HG02885 (cell line): Measurements from ENCODE around the gene TRPT1.

Experiments
- ATAC-seq: cut with Tn5 transposase; IDR thresholded peaks from one replicate; pipeline ENCODE4 v1.9.1; 2021; ENCODE audit warnings: mild to moderate bottlenecking; ENCODE audit not compliant: unreplicated experiment, poor library complexity

Gene TRPT1

DNA sequence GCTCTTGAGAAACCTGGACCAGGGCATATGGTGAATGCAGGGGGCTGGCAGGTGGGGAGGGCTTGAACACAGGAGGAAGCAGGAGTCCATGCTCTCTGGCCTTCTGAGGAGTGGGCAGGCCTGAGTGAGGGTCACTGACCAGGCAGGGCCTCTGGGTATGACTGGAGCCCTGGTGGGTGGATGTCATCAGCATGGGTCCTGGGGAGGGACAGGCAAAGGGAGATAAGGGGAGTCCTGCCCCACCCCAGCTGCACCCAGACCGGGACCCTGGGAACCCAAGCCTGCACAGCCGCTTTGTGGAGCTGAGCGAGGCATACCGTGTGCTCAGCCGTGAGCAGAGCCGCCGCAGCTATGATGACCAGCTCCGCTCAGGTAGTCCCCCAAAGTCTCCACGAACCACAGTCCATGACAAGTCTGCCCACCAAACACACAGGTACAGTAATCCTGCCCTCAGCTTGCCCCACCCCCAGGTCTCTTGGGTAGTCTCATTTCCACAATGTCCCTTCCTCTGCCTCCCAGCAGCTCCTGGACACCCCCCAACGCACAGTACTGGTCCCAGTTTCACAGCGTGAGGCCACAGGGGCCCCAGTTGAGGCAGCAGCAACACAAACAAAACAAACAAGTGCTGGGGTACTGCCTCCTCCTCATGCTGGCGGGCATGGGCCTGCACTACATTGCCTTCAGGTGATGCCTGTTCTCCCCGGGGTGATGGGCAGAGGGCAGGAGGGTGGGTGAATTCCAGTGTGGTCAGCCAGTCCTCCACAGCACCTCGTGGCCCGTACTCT is 6.4 kb upstream of the TRPT1 start:
- ATAC-seq = no peak

DNA sequence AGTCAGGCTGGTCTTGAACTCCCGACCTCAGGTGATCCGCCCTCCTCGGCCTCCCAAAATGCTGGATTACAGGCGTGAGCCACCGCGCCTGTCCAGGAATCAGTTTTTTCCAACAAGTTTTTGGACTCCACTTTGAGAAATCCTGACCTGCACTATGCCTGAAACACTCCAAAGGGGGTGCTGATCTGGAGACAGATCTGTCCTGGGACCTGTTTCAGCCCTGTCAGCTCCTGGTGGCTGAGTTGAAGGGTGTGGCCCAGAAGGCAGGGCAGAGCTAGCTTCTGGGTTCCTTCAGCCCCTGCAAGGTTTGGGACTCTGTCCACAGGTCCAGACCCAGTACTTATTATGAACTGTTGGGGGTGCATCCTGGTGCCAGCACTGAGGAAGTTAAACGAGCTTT is 5.6 kb upstream of the TRPT1 start:
- no peak for ATAC-seq

DNA sequence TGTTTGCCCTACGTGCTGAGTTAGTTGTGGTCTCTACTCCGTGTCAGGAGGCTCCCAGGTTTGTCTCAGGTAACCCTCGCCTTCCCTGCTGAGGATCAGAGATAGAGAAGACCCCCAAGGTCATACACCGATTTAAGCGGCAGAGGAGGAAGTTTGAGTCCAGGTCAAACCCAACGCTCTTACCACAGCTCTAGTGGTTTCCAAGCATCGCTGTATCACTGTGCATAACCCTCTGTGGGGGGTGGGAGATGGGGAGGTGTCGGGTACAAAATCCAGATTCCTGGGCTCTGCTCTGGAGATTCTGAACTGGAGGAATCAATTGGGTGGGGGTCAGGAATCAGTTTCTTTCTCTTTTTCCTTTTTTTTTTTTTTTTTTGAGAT is 5.0 kb upstream of the TRPT1 start:
- ATAC-seq = no peak

DNA sequence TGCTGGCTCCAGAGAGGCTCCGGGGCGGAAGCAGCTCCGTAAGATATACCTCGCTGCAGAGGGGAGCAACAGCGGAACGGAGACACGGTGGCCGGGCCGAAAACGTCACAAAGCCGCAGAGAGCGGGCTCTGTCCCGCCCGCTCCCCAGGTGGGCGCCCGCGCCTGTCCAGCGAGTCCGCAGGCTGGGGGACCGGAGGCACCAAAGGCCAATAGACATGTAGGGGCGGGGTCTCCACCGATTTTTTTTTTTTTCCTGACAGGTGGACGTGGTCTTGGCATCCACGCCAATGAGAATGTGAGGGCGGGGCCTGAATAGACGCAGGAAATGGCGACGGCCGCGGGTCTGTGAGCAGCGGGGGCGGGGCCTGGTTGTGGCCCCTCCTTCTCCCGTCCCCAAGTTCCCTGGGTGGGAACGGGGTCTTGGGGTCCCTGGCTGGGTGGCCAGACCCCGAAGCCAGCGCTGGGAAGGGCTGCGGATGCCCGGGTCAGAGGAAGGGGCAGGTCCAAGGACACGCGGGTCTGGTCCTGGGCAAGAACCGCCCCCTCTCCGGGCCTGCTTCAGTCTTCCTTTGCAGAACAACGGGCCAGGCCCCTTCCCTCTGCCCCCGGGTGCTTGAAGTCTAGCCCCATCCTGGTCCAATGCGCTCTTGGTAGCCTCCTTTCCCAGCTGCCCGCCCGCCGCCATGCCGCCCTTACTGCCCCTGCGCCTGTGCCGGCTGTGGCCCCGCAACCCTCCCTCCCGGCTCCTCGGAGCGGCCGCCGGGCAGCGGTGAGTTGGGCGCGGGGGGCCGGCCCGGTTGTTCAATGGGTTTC is 4.4 kb upstream of the TRPT1 start, which contains the start of gene DNAJC4:
Gene DNAJC4 (plus strand): TSS at position 378 of the 814 bp plus-strand sequence. CDS start 307 bp downstream, at position 685.
- peak; percentile 57 for ATAC-seq

DNA sequence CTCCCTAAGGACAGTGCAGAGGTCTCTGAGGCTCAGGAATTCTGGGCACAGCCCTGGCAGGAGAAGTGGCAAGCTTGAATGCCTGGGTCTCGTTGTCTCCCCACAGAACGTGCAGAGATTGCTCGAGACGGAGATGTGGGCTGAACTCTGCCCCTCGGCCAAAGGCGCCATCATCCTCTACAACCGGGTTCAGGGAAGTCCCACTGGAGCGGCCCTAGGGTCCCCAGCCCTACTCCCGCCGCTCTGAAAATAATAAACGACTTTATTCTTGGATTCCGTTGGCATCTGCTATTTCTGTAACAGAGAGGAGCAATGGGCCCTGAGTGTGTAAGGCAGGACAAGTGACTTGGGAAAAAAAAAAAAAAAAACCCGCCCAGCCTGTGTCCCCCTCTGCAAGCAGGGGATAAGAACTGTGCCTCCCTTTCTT is 3.8 kb upstream of the TRPT1 start:
- ATAC-seq = no peak

DNA sequence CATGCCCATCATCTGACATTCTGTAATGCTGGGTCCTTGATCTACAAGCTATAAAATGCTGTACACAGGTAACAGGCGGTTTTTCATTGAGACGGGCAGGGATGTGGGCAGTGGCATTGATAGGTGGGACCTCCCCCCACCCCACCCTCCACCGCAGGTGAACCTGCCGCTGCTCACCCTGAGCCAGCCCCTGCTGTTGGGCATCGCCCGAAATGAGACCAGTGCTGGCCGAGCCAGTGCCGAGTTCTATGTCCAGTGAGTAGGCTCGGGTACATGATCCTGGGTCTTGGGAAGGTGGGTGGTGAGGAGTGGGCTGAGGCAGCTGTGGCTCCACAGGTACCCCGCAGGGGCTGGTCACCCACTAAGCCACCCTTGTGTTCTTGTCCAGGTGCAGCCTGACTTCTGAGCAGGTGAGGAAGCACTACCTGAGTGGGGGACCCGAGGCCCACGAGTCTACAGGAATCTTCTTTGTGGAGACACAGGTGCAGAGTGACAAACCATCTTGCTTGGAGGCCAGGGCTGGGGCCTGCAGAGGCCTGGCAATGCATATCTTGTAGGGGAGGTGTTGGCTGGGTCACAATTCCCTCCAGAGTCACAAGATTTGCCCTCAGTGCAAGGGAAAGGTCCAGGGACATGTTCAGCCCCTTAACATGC is 3.2 kb upstream of the TRPT1 start:
- no peak for ATAC-seq

DNA sequence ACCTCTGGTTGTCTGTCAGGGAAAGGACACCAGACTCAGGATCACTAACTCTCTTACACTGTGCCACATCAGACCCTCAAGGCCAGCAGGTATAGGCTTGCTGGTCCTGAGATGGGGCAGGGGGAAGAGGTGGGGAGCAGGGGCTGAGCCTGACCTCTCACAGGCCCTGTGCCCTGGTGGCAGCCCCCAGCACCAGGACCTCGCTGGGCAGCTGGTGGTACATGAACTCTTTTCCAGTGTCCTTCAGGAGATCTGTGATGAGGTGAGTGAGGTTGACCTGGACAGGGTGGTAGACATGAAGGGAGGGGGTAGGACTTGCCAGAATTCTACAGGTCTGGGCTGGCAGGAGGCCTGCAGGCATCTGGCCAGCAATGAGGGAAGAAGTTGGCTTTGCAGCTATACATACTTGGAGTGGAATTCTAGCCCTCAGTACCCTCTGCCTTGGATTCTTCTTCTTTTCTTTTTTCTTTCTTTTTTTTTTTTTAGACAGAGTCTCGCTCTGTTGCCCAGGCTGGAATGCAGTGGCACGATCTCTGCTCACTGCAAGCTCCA is 1.5 kb upstream of the TRPT1 start:
- no peak for ATAC-seq

DNA sequence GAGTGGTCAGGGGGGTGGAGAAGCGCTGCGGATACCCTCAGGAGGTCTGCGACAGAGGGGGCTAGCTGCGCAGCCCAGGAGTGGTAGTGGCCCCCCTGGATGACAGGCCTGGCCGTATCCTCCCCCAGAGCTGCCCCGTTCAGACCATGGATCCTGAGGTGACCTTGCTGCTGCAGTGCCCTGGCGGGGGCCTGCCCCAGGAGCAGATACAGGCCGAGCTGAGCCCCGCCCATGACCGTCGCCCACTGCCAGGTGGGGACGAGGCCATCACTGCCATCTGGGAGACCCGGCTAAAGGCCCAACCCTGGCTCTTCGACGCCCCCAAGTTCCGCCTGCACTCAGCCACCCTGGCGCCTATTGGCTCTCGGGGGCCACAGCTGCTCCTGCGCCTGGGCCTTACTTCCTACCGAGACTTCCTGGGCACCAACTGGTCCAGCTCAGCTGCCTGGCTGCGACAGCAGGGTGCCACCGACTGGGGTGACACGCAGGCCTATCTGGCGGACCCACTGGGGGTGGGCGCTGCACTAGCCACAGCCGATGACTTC is 593 bp upstream of the TRPT1 start:
- ATAC-seq = peak; percentile 30

DNA sequence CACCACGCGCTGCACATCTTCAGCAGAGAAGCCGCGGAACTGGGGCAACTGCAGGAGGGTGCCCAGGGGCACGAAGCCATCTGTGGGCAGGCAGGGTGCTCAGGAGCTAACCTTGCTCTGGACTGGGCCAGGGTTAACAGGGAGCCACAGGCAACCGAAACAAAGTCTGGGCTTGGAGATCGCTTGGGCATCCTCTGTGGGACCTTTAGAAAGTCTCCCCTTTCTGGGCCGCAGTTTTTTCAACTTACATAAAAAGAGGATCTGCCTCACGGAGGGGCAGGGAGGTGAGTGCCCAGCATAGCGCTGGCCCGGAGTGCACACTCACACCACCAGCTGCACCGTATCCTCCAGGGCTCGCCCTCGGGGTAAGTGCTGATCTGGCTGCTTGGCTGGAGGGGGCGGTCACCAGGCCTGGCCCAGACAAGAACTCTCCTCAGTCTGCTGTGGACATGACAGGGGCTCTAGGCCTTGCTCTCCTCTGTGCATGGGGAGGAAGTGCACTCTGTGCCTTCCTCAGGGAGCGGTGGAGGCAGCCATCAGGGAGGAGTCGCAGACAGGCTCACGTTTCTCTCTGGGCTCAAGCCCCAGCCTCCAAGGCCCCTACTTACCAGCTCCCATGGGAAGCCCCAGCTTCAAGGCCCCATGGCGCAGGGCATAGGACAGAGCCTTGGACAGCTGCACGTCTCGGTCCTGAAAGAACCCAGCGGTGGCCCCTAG is 937 bp downstream of the TRPT1 start:
- no peak for ATAC-seq

DNA sequence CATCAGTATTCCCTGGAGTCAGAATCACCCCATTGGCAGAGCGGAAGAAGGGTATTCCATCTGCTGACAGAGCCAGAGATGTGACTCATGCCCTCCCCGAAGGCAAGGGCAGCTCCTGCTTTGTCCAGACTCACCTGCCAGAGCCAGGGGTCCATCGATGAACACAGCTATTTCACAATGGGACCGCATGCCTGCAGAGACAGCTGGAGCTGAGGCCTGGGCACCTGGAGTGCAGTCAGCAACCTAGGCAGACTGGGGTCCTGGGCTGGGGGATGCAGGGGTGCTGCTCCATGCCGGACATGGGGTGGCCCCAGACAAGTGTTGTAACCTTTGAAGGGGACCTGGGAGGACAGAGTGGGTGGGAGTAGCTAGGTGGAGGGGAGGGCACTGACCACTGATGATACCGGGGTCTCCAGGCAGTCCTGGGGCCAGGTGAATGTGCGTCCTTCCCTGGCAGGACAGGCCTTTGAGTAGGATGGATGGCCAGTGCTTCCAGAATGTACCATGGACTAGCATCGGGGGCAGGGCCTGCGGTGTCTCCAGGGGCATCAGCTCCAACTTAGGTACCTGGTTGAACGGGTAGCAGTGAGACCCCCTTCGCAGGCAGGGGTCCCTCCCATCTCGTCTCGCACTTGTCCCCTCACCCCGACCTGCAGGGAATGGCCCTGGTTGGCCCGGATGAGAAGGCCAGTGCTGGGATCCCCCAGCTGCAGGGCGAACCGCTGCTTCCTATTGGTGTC is 1.7 kb downstream of the TRPT1 start:
- no peak for ATAC-seq

DNA sequence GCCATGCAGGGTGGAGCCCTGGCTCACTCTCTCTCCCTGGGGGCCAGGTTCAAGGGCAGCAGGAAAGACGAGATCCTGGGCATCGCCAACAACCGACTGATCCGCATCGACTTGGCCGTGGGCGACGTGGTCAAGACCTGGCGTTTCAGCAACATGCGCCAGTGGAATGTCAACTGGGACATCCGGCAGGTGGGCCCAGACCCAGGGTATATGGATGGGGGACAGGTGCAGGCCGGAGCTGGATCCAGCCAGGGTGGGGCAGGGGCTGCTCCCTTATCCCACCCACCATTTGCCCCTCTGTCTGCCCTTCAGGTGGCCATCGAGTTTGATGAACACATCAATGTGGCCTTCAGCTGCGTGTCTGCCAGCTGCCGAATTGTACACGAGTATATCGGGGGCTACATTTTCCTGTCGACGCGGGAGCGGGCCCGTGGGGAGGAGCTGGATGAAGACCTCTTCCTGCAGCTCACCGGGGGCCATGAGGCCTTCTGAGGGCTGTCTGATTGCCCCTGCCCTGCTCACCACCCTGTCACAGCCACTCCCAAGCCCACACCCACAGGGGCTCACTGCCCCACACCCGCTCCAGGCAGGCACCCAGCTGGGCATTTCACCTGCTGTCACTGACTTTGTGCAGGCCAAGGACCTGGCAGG is 2.9 kb downstream of the TRPT1 start:
- no peak for ATAC-seq

DNA sequence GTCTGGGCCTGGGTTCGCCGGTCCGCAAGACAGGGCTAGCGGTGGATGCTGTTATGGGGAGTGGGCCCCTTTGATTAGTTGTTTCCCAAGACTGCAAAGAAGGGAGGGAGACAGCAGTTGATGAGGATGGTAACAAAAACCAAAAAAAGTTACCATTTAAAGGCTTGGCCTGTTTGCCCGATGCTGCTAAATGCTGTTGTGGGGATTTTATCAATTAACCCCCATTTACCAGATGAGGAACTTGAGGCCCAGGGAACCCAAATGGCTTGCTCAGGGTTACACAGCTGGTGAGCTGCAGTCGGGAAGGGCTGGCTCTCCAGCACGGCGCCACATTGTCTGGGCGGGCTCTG is 3.4 kb downstream of the TRPT1 start:
- ATAC-seq = no peak

DNA sequence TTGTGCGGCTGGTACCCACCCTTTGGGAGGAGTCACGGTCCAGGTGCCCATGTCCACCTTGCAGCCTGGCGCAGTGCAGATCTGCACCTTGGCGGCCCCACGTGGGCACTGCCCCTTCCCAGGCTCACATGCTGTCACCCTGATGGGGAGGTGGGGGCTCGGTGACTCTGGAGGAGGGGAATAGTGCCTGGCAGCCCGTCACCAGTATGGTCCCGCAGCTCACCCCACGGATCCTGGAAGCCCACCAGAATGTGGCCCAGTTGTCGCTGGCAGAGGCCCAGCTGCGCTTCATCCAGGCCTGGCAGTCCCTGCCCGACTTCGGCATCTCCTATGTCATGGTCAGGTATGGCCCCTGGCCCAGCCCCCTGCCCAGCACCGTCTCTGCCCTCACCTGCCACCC is 5.2 kb downstream of the TRPT1 start:
- ATAC-seq = no peak

DNA sequence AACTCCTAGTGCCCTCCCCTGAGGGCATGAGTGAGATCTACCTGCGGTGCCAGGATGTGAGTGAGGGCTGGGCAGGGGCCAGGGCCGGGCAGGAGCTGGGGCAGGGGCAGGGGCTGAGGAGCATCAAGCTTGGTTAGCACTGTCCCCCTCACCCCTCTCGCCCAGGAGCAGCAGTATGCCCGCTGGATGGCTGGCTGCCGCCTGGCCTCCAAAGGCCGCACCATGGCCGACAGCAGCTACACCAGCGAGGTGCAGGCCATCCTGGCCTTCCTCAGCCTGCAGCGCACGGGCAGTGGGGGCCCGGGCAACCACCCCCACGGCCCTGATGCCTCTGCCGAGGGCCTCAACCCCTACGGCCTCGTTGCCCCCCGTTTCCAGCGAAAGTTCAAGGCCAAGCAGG is 5.7 kb downstream of the TRPT1 start:
- no peak for ATAC-seq

DNA sequence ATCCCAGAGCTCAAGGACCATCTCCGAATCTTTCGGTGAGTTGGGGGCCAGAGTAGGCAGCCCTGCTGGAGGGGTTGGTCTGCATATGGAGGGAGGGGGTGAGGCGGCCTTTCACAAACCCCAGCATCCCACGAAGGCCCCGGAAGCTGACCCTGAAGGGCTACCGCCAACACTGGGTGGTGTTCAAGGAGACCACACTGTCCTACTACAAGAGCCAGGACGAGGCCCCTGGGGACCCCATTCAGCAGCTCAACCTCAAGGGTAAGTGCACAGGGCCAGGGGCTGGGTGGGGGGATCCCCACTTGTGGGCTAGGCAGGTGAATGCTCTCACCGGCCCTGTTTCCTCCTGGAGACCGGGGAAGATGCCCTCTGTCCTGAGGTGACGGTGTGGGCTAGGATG is 6.2 kb downstream of the TRPT1 start:
- ATAC-seq = no peak

DNA sequence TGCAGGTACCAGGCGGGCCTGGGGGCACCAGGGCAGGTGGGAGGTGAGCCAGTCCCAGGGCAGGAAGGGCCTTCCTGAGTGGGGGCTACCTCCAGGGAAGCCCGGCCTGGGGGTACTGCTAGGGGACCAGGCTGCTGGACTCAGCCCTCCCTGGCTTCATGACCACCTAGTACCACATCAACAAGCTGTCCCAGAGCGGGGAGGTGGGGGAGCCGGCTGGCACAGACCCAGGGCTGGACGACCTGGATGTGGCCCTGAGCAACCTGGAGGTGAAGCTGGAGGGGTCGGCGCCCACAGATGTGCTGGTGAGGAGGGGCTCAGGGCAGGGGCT is 6.7 kb downstream of the TRPT1 start:
- no peak for ATAC-seq

DNA sequence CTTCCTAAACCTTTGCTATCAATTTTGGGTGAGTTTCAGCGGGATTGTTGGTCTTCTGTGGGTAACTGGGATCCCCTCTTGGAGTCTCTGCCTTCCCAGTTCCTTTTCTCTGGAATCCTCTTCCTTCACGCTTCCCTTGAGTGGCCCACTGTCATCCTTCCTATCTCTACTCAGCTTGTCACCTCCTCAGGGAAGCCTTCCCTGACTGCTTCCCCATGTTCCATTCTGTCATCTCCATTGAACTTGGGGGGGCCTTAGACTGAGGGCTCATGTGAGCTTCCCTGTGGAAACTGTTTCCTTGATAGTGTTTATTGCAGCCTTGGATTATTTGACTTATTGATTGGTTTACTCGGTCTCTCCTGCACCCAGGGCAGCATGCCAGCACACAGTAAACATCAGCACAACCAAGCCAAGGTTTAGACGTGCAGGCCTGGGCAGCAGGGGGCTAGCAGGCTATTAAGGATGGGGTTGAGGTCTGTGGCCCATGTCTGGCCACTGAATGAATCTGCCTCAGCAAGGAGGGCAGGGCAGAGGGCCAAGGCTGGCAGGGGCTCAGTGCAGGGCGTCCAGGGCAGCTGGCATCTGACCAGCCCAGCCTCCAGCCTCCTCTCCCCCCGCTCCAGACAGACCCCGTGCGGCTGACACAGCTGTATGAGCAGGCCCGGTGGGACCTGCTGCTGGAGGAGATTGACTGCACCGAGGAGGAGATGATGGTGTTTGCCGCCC is 7.2 kb downstream of the TRPT1 start:
- no peak for ATAC-seq

DNA sequence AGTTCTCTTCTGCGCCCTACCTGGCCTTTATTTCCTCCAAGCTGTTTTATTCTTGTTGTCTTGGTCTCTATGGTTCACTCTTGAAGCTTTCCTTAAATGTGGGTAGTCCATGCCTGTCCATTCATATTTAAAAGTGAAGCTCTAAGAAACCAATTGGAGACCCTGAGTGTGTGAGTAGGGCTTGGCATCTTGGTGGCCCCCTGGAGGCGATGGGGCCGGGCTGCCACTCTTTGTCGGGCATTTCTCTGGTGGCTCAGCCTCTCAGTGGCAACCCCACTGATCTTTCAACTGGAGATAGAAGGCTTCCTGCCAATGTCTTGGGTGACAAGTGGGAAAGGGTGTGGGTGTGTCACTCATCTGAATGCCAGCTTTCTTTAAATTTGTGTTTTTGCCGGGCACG is 9.1 kb downstream of the TRPT1 start:
- no peak for ATAC-seq
